ENCODE results near the gene ADRA2C.
A peak's percentile ranks its signal among the peaks of the same experiment; 100 is the strongest.

The ADRA2C gene

GRCh38 chr4:3766785-3767569 lies 792 bp downstream of the ADRA2C start:
- peak; percentile 1 for DNase-seq
- H3K36me3 ChIP-seq (ENCODE audit: control insufficient read depth in 1 of 2, insufficient read depth in 2 of 2, low read depth in 1 of 2, low read length in 2 of 2) = peaks cover 0 to 3% of the 10 kb centered on the region in 2 experiments
- no peak overlapping the region for H3K9ac ChIP-seq (ENCODE audit: low read length)
- H2BK120ac ChIP-seq (ENCODE audit: low read depth, low read length) = no peak overlapping the region
- no peaks in the 10 kb centered on the region for H3K9me3 ChIP-seq (ENCODE audit: control insufficient read depth, low read length)
- no peak overlapping the region for H4K8ac ChIP-seq (ENCODE audit: low read length)
- H3K4me3 ChIP-seq (ENCODE audit: insufficient read depth in 1 of 2, low read depth in 1 of 2, low read length in 2 of 2) = peak overlapping the region in 1 of 2 experiments; percentile 62
- no peak overlapping the region for H2AK5ac ChIP-seq (ENCODE audit: low read length, severe bottlenecking)
- H3K27ac ChIP-seq (ENCODE audit: low read length, poor library complexity, severe bottlenecking) = no peak overlapping the region
- H3K4ac ChIP-seq (ENCODE audit: low read depth in 1 of 2, low read length in 2 of 2) = no peak overlapping the region
- peaks cover 72 to 86% of the 10 kb centered on the region in 2 experiments for H3K27me3 ChIP-seq (ENCODE audit: control insufficient read depth in 1 of 2, insufficient read depth in 1 of 2, low read length in 2 of 2)
- H3K18ac ChIP-seq (ENCODE audit: low read depth in 1 of 2, low read length in 2 of 2) = no peak overlapping the region
- no peak overlapping the region for H3K14ac ChIP-seq (ENCODE audit: low read length in 2 of 2)
- no peak overlapping the region for H3K4me2 ChIP-seq (ENCODE audit: low read length, poor library complexity, severe bottlenecking)
- peaks cover 12% of the 10 kb centered on the region for H3K4me1 ChIP-seq (ENCODE audit: control insufficient read depth, insufficient read depth, low read depth, low read length)
- no peak overlapping the region for H2BK15ac ChIP-seq (ENCODE audit: low read depth, poor library complexity, severe bottlenecking)
- no peak overlapping the region for H4K91ac ChIP-seq (ENCODE audit: low read length)
- WGBS = 11% methylated on average over 80 of the region's 107 CpGs
- H2BK5ac ChIP-seq (ENCODE audit: low read depth, low read length, poor library complexity, severe bottlenecking) = no peak overlapping the region
- H2AFZ ChIP-seq (ENCODE audit: low read depth, low read length) = no peak overlapping the region
- no peaks in the 10 kb centered on the region for H3K79me1 ChIP-seq (replicated peaks; ENCODE audit: low read length, poor library complexity, severe bottlenecking)
- H3K23ac ChIP-seq (ENCODE audit: low read length in 2 of 2) = no peak overlapping the region
- H2BK12ac ChIP-seq (ENCODE audit: low read length in 2 of 2) = no peak overlapping the region

- Histone ChIP-seq H2AFZ (ENCODE audit: low read depth, low read length) (no peak overlapping the region), H4K8ac (ENCODE audit: low read length) (no peak overlapping the region), H3K4me1 (ENCODE audit: control insufficient read depth, insufficient read depth, low read depth, low read length) (peaks cover 12% of the 10 kb centered on the region), H3K9me3 (ENCODE audit: control insufficient read depth, low read length) (no peaks in the 10 kb centered on the region), H3K4me3 (ENCODE audit: insufficient read depth in 1 of 2, low read depth in 1 of 2, low read length in 2 of 2) (no peak overlapping the region), H2BK15ac (ENCODE audit: low read depth, poor library complexity, severe bottlenecking) (no peak overlapping the region), H2AK5ac (ENCODE audit: low read length, severe bottlenecking) (no peak overlapping the region), H3K18ac (ENCODE audit: low read depth in 1 of 2, low read length in 2 of 2) (no peak overlapping the region), H2BK5ac (ENCODE audit: low read depth, low read length, poor library complexity, severe bottlenecking) (no peak overlapping the region), H3K4me2 (ENCODE audit: low read length, poor library complexity, severe bottlenecking) (no peak overlapping the region), H2BK12ac (ENCODE audit: low read length in 2 of 2) (no peak overlapping the region), H3K4ac (ENCODE audit: low read depth in 1 of 2, low read length in 2 of 2) (no peak overlapping the region), H4K91ac (ENCODE audit: low read length) (no peak overlapping the region), H3K14ac (ENCODE audit: low read length in 2 of 2) (no peak overlapping the region), H3K27ac (ENCODE audit: low read length, poor library complexity, severe bottlenecking) (no peak overlapping the region), H3K23ac (ENCODE audit: low read length in 2 of 2) (no peak overlapping the region), H3K79me1 (replicated peaks; ENCODE audit: low read length, poor library complexity, severe bottlenecking) (no peaks in the 10 kb centered on the region), H3K27me3 (ENCODE audit: control insufficient read depth in 1 of 2, insufficient read depth in 1 of 2, low read length in 2 of 2) (peaks cover 72 to 84% of the 10 kb centered on the region in 2 experiments), H3K9ac (ENCODE audit: low read length) (no peak overlapping the region), H2BK120ac (ENCODE audit: low read depth, low read length) (no peak overlapping the region), H3K36me3 (ENCODE audit: control insufficient read depth in 1 of 2, insufficient read depth in 2 of 2, low read depth in 1 of 2, low read length in 2 of 2) (peaks cover 0 to 3% of the 10 kb centered on the region in 2 experiments)
- 29% methylated on average over 51 of the region's 58 CpGs for whole genome bisulfite sequencing
- peak; percentile 1 for DNase-seq
Measured at GRCh38 chr4:3767570-3768288, 1.5 kb downstream of the ADRA2C start.

GRCh38 chr4:3768842-3769641 lies 2.9 kb downstream of the ADRA2C start:
- 44% methylated on average over 13 of the region's 14 CpGs for WGBS
- no peak overlapping the region for H2AK5ac ChIP-seq (ENCODE audit: low read length, severe bottlenecking)
- peaks cover 69 to 82% of the 10 kb centered on the region in 2 experiments for H3K27me3 ChIP-seq (ENCODE audit: control insufficient read depth in 1 of 2, insufficient read depth in 1 of 2, low read length in 2 of 2)
- H3K14ac ChIP-seq (ENCODE audit: low read length in 2 of 2) = no peak overlapping the region
- H3K4me1 ChIP-seq (ENCODE audit: control insufficient read depth, insufficient read depth, low read depth, low read length) = peaks cover 12% of the 10 kb centered on the region
- H3K27ac ChIP-seq (ENCODE audit: low read length, poor library complexity, severe bottlenecking) = no peak overlapping the region
- no peak overlapping the region for H2BK5ac ChIP-seq (ENCODE audit: low read depth, low read length, poor library complexity, severe bottlenecking)
- peaks cover 0 to 3% of the 10 kb centered on the region in 2 experiments for H3K36me3 ChIP-seq (ENCODE audit: control insufficient read depth in 1 of 2, insufficient read depth in 2 of 2, low read depth in 1 of 2, low read length in 2 of 2)
- no peak overlapping the region for H2BK15ac ChIP-seq (ENCODE audit: low read depth, poor library complexity, severe bottlenecking)
- no peak overlapping the region for H4K91ac ChIP-seq (ENCODE audit: low read length)
- H3K4me3 ChIP-seq (ENCODE audit: insufficient read depth in 1 of 2, low read depth in 1 of 2, low read length in 2 of 2) = no peak overlapping the region
- no peak overlapping the region for H3K4me2 ChIP-seq (ENCODE audit: low read length, poor library complexity, severe bottlenecking)
- H2BK12ac ChIP-seq (ENCODE audit: low read length in 2 of 2) = no peak overlapping the region
- no peaks in the 10 kb centered on the region for H3K9me3 ChIP-seq (ENCODE audit: control insufficient read depth, low read length)
- H2BK120ac ChIP-seq (ENCODE audit: low read depth, low read length) = no peak overlapping the region
- H4K8ac ChIP-seq (ENCODE audit: low read length) = no peak overlapping the region
- DNase-seq = no peak
- H3K4ac ChIP-seq (ENCODE audit: low read depth in 1 of 2, low read length in 2 of 2) = no peak overlapping the region
- no peak overlapping the region for H3K18ac ChIP-seq (ENCODE audit: low read depth in 1 of 2, low read length in 2 of 2)
- H3K23ac ChIP-seq (ENCODE audit: low read length in 2 of 2) = no peak overlapping the region
- H3K9ac ChIP-seq (ENCODE audit: low read length) = no peak overlapping the region
- H2AFZ ChIP-seq (ENCODE audit: low read depth, low read length) = no peak overlapping the region
- no peaks in the 10 kb centered on the region for H3K79me1 ChIP-seq (replicated peaks; ENCODE audit: low read length, poor library complexity, severe bottlenecking)

Measured in mesenchymal stem cell (in vitro differentiated cells and primary cell).